BE2C (cell line): ENCODE measurements around the gene OR2AK2.
A peak's percentile ranks its signal among the peaks of the same experiment; 100 is the strongest.
"Not testable (repeated sequence)": the region's sequence is repeated elsewhere in the genome, so short reads cannot be mapped to it uniquely, and the experiment has no call there.

Source experiments
- DNase-seq: peaks from one replicate; pipeline ENCODE4 v3.0.0-alpha.2; 2020
- H3K27me3 ChIP-seq: fragments of 250-450 bp; sonication (Bioruptor Pico); 2 replicates; pipeline ENCODE4 v1.5.1; 2020; ENCODE audit warnings: mild to moderate bottlenecking
- H3K36me3 ChIP-seq: fragments of 250-450 bp; sonication (Bioruptor Pico); 2 replicates; pipeline ENCODE4 v1.5.1; 2020; ENCODE audit warnings: mild to moderate bottlenecking
- H3K4me1 ChIP-seq: fragments of 250-450 bp; sonication (Bioruptor Pico); 2 replicates; pipeline ENCODE4 v1.5.1; 2020
- H3K4me3 ChIP-seq: 2 replicates; pipeline ENCODE4 v1.5.1; 2011; ENCODE audit warnings: low read depth, low read length
- H3K9me3 ChIP-seq: fragments of 250-450 bp; sonication (Bioruptor Pico); 2 replicates; pipeline ENCODE4 v1.5.1; 2020
- CTCF ChIP-seq: IDR thresholded peaks from 2 replicates; pipeline ENCODE4 v1.5.1; 2012; ENCODE audit warnings: mild to moderate bottlenecking, low read depth, low read length

Gene OR2AK2

DNA sequence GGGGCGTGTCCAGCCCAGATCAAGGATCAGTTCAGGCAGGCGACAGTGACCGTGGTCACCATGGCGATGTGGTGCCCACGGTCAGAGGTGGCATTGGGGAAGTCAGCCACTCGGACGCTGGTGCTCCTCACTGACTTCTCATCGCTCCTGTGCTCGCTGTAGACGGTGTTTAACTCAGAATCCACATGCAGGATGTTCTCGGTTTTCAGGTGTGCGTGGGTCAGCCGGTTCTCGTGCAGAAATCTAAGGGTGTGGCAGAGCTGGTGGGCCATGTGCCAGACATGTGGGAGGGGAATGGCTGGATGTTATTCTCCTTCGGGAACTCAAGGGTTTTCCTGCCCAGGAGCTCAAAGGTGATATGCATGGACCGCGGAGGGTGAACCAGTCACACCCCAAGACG is 28.6 kb upstream of the OR2AK2 start:
- H3K27me3 ChIP-seq, result no peaks in the 10 kb centered on the region
- no peak overlapping the region for H3K4me3 ChIP-seq
- DNase-seq, result no peak
- no peaks in the 10 kb centered on the region for H3K9me3 ChIP-seq
- H3K36me3 ChIP-seq, result no peaks in the 10 kb centered on the region
- no peaks in the 10 kb centered on the region for H3K4me1 ChIP-seq
- no peak for TF ChIP-seq CTCF

GRCh38 chr1:247936965-247937734 is 27.9 kb upstream of the OR2AK2 start:
- not testable (repeated sequence) for H3K27me3 ChIP-seq, H3K9me3 ChIP-seq, H3K4me1 ChIP-seq, H3K36me3 ChIP-seq
- peak; percentile 95 for DNase-seq
- TF ChIP-seq CTCF, result peak; percentile 94
- peak overlapping the region; percentile 68 for H3K4me3 ChIP-seq

DNA sequence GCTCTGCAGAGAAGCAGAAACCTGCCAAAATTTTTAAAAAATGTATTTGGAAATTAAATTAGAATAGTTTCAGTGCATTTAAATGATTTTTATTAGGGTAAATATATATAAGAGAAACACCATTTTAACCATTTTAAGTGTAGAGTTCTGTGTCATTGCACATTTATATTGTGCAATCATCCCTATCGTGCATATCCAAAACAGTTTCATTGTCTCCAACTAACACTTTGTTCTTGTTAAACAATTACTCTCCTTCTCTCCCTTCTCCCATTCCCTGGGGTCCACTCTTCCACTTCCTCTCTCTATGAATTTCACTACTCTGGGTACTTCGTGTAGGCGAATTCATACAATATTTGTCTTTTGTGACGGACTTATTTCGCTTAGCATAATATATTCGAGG is 22.4 kb upstream of the OR2AK2 start:
- DNase-seq, result no peak
- H3K4me3 ChIP-seq, result no peak overlapping the region
- no peak for TF ChIP-seq CTCF
- H3K4me1 ChIP-seq, result no peaks in the 10 kb centered on the region
- H3K36me3 ChIP-seq, result no peaks in the 10 kb centered on the region
- no peaks in the 10 kb centered on the region for H3K9me3 ChIP-seq
- no peaks in the 10 kb centered on the region for H3K27me3 ChIP-seq

DNA sequence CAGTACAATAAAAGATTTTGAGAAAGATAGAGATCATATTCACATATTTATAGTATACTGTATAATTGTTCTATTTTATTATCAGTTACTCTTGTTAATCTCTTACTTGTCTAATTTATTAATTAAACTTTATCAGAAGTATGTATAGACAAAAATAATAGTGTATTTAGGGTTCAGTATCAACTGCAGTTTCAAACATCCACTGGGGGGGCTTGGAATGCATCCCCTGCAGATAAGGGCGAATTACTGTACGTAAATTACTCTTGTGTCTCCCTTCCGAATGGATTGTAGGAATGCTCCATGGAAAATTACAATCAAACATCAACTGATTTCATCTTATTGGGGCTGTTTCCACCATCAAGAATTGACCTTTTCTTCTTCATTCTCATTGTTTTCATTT is 16.5 kb upstream of the OR2AK2 start, which contains the start of gene OR2L8:
OR2L8 (plus strand) TSS at position 301 of the 400 bp plus-strand sequence; CDS start at position 301, 0 bp downstream.
- no peak for DNase-seq
- Histone ChIP-seq H3K27me3 (no peaks in the 10 kb centered on the region), H3K4me3 (no peak within 1 kb of the TSS), H3K9me3 (no peaks in the 10 kb centered on the region), H3K36me3 (no peaks in the 10 kb centered on the region), H3K4me1 (no peaks in the 10 kb centered on the region)
- TF ChIP-seq CTCF, result no peak

- Histone ChIP-seq H3K36me3 (no peaks in the 10 kb centered on the region), H3K4me3 (no peak overlapping the region), H3K27me3 (no peaks in the 10 kb centered on the region), H3K4me1 (no peaks in the 10 kb centered on the region), H3K9me3 (no peaks in the 10 kb centered on the region)
- no peak for DNase-seq
- TF ChIP-seq CTCF, result no peak
These were observed 11.6 kb upstream of the OR2AK2 start for GRCh38 chr1:247953408-247953807.

DNA sequence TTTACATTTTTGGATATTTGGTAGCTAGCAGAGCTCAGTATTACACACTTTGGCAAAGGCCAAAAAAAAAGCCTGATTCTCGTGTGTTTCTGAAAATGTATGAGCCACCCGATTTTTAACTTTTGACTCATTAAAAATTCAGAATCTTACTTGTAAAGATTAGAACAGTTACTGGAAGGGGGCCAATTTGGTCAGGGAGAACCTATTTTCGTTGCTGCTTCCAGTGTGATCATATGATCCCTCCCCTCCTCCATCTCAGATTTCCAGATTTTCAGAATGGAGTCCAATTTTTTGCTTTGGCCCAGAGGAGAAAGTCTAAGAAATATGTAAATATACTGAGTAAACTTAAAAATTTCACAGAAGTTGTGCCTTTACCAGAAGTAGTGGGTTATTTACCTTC is 3.2 kb upstream of the OR2AK2 start:
- Histone ChIP-seq H3K9me3 (no peaks in the 10 kb centered on the region), H3K4me1 (no peaks in the 10 kb centered on the region), H3K4me3 (no peak overlapping the region), H3K27me3 (no peaks in the 10 kb centered on the region), H3K36me3 (no peaks in the 10 kb centered on the region)
- no peak for DNase-seq
- TF ChIP-seq CTCF, result no peak
